HTERT RPE-1 (cell line): ENCODE data around the gene VCL.

ENCODE experiments used
- in situ Hi-C: fragments of 300-500 bp; cut with MboI; formaldehyde crosslinking; loops from 4 replicates; pipeline ENCODE4 v1.14.3; 2020; ENCODE audit warnings: low sequenced_read_pairs

The VCL gene

DNA sequence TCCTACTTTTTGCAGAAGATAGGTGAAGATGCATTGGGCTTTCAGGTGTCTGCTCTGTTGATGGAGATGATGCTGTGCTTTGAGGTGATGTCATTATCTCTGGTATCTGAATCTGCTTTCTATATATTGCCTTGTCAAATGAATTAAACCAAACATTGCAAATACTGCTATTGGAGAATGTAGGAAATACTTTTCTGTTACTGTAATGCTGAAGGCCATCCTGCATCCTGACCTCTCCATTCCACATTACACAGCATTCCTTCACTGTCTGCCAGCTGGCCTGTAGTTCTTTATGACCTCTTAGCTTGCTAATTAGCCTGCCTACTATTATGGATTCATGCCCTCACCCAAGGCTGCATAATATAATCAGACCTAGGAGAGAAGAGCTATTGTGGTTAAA lies 73.2 kb downstream of the VCL start:
- in situ Hi-C loops: no loop called here

DNA sequence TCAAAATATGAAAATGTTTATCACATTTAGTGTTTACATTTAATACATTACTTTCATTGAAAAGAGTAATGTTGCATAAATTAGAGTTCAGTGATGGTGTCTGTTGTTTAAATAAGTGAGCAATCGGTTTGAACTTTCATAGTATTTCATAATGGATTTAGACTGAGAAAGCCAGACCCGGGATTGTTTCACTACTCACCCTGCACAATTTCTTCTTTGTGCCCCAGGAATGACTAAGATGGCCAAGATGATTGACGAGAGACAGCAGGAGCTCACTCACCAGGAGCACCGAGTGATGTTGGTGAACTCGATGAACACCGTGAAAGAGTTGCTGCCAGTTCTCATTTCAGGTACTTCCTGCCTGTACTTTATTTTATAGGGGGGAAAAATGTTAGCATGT lies 74.6 kb downstream of the VCL start:
- in situ Hi-C loops: no loop called here

DNA sequence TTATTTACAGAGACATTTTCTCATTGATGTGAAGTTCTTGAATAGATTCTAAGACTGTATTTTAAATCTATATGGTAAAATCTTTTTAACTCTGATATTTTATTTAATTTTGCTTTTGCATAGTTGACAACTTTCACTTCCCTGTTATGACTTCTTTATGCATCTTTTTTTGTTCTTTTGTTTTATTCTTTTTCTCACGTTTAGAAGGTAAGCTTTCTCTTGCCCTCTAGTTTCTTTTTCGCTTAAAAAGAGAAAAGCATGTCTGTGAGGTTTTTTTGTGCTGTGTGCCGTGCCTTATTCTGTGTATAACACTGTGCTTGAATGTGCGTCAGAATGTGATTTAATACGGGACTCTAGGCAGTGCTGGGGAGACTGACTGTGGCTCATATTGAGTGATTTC lies 78.0 kb downstream of the VCL start:
- in situ Hi-C loops: no loop called here

DNA sequence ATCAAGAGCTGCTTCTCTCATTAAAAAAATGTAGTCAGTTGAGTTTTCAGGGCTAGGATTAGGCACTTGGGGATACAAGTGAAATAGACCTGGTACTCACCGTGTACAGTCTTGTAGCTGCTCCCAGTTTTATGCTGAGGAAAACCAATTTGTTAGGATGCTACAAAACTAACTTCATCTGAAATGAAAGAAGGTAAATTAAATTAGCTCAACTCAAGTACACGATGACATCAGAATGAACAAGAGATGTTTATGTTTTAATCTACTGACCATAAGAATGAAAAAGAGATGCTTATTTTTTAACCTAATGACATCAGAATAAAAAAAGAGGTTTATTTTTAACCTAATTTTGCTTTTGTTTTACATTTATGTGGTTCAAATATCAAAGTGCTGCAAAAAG lies 79.0 kb downstream of the VCL start:
- in situ Hi-C loops: no loop called here

DNA sequence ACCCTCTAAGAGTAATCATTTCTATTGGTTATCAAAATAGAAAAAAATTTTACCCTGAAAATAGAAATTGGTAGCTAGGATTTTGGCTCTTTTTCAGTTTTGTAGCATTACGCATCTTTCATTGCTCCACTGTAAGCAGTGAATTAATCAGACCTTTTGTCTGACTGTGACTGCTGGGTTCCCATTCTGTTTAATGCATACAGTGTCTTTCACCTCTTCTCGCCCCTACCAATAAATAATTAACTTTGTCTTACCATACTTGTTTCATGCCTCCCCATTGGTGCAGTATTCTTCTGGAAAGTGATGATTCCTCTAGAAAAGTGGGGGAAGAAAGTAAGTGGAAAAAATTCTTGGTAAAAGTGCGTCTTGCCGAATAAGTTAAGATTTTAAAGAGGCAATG lies 79.5 kb downstream of the VCL start:
- in situ Hi-C loops: no loop called here

DNA sequence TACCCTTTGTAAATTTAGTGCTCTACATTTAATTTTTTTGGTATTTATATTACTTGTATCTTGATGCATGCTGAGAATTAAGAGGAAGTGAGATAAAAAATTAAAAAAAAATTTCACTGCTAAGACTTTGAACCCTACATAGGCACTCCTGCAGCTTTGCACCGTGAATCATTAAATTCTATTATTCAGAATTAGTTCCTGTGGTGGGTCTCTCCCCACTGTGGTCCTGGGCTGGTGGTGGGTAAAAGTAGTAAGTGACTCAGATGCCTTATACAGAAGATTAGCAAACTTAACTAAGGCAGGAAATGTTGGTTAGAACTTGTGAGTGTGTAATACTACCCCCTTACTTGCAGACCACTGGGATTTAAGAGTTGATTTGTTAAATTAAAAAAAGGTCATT lies 80.1 kb downstream of the VCL start:
- in situ Hi-C loops: no loop called here

DNA sequence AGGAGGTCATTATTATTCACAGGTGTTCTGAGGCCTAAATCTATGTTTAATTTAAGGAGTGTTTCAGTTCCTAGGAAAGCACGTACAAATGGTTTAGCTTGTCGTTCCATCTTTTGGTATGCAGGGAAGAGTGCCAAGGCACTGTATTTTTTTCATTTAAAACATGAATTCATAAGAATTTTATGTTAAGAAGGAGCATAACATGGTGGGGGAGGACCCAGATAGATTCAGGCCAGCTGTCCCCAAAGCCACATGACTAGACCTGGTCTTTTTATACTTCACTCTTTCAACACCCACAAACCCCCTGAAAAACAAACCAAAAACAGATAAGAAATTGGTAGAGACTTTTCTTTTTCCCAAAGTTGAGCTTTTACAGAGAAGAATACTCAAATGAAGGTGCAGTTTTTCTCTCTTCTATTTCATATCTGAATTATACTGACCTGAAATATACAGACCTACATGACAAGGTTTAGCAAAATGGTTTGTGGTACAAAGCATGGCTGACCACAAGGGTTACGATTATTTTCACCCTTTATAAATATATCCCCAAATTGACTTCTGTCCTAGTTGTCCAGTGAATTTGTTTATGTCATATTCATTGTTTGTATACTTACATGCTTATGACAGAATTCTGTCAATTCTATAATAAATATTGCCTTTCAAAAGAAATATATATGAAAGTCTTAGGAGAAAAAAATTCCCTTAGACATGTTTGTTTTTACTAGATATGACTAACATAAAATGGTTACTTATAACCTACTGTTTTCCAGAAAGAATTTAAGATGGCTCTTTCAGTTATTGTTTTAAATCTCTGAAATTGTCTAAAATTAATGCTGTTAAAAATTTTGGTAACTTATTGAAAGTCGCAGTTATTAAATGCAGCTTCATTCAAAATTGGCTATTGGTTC lies 81.4 kb downstream of the VCL start:
- in situ Hi-C loops: no loop called here

DNA sequence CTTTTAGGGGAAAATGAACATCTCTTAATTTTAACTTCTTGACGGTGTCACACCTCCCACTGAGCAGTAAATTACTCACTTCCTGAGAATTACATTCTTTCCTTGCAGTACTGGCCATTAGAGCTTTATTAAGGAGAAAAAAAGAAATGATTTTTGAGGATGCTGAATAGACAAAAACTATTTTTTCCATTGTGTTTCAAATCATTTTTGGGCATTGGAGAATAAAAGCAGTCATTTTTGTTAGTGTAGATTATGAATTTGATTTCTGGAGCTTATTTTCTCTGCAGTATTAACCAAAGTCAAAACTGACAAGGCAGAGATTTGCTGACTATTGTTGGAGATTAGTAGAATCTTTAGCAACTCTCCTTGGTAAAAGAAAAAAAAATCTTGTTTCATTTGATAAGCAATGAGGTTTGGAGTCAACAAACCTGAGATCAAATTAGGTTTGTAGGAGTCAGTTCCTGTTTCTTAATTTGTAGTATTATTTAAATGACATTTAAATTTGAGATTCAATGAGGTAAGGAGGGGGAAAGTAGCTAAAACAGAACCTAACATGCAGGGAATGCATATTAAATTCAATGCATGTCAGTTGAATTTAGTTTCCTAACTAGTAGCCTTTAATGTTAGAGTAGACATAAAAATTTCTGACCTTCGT lies 82.1 kb downstream of the VCL start:
- in situ Hi-C loops: no loop called here

DNA sequence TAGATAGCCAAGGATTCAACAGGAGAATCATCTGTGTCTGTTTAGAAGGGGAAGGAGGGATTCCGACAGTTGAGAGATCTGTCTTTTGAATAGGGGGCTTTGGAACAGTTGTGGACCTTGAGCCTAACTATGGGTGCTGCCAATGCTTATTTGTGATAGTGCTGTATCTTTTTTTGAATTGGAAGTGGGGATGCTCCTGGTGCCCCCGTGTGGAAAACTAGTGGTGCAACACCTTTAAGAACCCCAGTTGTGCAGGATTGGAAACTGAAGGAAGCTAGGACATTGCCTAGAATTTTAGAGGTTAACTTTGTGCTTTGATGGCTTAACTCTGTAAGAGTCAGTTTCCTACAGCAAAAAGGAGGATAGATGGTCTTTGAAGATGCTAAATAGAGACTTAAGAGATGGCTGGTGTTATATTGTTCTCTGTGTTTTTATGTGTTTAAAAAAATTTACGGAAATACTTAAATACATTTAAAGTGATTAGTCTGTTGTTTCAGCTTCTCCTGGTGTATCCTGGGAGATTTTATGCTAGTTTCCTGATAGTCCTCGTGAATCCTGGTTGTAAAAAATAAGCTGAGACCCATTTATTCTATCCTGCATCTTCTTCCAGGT lies 83.4 kb downstream of the VCL start:
- in situ Hi-C loops: no loop called here

DNA sequence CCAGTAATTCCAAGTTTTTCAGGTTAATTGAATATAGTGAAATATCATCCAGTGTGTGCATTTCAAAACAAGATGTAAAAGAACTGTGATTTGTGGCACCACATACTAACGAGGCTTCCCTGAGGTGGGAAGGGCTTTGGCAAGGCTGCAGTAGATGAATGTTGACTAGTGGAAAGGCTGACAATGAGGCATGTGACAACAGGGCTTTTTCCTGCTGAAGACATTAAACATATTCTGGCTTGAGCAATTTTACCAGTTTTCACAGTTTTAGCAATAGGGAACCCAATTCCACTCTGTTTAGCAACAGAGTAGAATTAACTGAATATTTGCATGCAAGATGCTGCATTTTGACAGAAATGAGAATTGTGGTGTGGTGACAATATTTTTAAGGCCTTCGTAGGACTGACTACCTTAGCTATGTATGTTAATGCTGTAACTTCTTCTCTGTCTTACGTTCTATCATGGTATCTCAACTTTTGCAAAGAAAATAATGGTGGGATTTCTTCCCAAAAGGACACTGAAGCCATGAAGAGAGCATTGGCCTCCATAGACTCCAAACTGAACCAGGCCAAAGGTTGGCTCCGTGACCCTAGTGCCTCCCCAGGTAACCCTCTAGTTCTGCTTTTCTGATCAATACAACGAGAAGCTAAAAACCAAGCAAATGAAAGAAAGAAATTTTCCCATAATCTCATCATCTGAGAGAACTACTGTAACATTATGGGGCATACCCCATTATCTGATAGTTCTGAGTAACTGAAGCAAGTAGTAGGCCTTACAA lies 84.2 kb downstream of the VCL start:
- in situ Hi-C loops: no loop called here

DNA sequence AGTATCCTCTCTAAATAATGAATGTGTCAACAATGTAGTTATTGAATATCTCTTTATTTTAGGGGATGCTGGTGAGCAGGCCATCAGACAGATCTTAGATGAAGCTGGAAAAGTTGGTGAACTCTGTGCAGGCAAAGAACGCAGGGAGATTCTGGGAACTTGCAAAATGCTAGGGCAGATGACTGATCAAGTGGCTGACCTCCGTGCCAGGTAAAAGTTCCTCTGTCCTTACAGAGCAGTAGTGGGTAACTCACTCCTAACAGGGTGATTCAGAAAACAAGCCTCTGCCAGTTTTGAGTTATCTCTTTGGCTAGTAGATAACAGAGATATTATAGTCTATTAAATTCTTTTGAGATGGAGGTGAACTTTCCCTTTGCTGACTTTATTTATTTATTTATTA lies 85.4 kb downstream of the VCL start:
- in situ Hi-C loops: no loop called here

DNA sequence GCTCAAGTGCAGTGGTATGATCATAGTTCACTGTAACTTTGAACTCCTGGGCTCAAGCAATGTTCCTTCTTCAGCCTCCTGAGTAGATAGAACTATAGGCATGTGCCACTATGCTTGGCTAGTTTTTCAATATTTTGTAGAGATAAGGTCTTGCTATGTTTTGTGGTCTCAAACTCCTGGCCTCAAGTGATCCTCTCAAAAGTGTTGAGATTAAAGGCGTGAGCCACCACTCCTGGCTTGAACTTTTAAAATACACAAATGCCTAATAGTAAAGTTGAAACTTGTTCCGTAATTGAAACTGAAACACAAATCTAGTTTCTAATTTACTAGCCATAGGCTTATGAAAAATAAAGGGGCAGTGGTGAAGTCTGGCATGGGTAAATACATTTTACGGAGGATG lies 87.0 kb downstream of the VCL start:
- in situ Hi-C loops: no loop called here

DNA sequence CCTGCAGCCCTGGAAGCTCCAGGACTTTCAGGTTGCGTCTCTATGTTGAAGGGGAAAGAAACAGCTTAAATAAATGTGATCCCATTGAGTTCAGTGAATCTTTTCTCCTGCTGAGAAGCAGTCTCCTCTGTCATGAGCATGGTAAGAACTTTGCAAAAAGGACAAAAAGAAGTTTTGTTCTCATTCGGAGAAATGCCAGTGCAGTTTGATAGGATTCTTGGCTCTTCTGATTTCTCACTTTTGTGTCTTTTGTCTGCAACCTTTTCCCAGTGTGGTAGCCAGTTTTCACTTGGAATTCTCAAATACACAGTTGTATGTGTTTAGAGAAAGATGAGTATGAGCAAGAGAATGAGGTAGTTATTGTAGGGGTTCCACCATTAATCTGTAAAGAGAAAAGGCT lies 88.4 kb downstream of the VCL start:
- in situ Hi-C loops: no loop called here

DNA sequence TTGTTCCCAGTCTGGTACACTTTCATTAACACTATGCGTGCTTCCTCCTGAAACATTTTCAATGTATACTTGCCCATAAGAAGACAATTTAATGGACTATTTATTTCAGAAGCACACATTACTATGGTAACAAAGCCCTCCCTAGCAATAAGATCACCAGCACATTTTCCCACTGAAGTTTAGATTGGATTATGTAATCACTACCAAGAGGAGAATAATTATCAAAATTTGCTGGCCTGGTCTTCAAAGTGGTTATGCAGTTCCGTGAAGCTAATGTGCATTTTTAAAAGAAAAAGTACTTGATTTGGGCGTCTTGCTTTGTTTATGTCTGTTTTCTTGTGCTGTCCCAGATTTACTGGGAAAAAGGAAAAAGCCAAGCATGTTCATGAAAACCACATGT lies 90.8 kb downstream of the VCL start:
- in situ Hi-C loops: no loop called here

DNA sequence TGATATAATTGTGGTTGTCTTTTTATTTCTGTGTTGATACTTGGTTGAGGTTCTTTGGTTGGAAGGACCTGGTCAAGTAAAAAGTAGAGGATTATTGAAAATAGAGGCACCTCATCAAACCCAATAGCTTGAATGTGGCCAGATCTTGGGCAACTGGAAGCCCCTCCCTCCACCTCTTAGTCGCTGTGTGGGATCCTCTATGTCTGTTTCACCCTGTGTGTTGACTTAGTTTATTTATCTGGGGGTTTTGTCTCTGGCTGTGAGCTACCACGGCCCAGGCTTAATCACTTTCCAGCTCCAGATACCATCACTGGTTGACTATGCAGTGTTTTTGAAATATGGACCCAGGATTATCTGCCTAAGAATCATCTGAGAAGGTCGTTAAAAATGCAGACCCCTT lies 94.5 kb downstream of the VCL start:
- in situ Hi-C loops: no loop called here

DNA sequence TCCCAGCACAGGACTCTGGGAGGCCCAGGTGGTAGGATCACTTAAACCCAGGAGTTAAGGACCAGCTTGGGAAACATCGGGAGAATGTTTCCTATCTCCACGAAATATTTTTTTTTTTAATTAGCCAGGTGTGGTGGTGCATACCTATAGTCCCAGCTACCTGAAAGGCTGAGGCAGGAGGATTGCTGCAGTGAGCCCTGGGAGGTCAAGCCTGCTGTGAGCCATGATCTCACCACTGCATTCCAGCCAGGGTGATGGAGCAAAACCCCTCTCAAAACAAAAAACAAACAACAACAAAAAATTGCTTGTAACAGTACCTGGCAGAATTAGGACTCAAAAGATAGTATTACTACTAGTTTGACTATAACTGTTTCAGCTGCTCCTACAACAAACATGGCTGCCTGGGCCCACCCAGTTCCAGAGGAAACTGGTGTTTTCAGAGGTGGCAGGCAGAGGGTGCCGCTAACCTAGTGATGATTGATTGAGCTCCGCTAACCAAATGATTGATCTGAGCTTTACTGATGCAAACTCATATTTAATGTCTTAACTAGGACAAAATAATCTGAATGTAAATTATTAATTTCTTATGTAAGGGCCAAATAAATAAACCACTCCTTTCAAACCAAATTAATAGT lies 95.7 kb downstream of the VCL start:
- in situ Hi-C loops: no loop called here

DNA sequence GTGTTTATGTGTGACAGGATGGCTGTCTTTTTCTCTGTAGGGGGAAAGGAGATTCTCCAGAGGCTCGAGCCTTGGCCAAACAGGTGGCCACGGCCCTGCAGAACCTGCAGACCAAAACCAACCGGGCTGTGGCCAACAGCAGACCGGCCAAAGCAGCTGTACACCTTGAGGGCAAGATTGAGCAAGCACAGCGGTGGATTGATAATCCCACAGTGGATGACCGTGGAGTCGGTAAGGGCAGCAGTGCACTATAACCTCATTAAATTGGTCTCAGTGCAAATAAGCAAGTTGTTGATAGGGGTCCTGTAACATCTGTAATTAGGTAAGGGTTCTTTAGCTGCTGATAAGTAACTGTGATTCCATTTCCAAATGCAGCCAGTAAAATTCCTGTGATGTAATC lies 96.3 kb downstream of the VCL start:
- in situ Hi-C loops: no loop called here

DNA sequence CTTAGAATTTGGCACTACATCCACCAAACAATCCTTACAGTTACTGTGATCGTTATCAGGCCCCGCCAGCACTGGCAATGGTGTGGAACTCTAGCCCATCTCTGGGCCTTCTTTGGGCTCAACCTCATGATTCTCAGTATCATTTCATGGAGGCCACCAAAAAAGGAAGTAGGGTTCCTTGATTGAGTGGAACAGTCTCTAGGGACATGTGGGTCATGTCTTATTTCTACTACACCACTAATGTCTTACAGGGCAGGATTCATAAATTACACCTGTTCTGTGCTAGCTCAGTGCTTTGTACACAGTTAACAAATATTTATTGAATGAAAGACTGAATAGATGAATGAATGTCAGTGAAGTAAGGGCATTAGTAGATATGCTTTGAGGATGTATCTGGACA lies 98.9 kb downstream of the VCL start:
- in situ Hi-C loops: no loop called here

DNA sequence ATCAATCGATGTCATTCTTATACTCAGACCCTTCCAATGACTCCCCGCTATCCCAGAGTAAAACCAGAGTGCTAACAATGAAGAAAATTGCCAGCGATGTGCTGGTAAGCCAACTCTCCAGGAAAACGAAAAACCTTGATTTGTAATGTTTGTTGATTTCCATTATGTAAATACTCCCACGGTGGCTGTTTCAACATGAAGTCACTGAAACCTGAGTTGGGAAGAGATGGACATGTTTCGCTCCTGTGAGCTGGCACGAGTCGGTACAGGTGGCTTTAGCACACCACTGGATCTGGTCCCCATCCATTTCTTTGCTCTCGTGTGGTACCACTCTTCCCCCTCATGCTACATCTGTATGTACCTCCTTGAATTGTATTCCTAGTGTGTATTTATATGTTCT lies 99.9 kb downstream of the VCL start:
- in situ Hi-C loops: no loop called here

DNA sequence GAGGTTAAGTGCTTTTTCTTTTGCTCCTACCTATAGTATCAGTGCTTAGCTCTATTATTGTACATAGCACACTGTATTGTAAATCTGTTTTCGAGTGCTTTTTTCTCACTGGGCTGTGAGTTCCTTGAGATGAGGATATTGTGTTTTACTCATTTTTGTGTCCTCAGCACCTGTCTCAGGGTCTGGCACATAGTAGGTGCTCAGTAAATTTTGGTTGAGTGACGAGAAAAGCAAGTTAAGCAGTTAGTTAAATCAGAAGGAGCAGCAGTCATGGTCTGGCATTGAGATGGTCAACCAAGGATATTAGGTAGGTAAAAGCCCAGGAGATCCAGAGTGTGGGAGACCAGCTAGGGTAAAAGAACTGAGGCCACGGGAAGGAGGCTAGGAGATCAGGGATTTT lies 101.5 kb downstream of the VCL start:
- in situ Hi-C loops: no loop called here

DNA sequence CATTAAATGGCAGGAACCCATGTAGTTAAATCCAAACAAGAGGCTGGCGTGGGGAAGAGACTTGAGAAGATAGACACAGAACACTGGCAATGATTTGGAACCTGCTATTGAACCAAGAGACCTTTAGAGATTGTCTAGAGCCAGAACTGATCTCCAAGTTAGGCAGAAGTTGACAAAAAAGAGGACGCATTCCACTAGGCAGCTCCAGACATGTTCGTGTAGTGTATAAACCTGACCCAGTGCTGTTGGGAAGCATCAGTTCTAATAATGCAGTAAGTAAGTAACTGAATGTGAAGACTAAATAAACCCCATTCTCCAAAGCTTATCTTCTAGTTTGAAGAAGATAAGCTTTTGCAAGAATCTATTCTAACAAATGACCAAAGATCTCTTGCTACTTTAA lies 101.9 kb downstream of the VCL start:
- in situ Hi-C loops: no loop called here
